Activated effector memory CD4-positive, alpha-beta T cell treated with anti-CD3 and anti-CD28 coated beads, Interleukin-2, amount 50 U/mL, for 16 hours (primary cell): ENCODE data around the gene KLF11.

Experiments
- DNase-seq: peaks from one replicate; pipeline ENCODE4 v3.0.0-alpha.2; 2020

The KLF11 gene

DNA sequence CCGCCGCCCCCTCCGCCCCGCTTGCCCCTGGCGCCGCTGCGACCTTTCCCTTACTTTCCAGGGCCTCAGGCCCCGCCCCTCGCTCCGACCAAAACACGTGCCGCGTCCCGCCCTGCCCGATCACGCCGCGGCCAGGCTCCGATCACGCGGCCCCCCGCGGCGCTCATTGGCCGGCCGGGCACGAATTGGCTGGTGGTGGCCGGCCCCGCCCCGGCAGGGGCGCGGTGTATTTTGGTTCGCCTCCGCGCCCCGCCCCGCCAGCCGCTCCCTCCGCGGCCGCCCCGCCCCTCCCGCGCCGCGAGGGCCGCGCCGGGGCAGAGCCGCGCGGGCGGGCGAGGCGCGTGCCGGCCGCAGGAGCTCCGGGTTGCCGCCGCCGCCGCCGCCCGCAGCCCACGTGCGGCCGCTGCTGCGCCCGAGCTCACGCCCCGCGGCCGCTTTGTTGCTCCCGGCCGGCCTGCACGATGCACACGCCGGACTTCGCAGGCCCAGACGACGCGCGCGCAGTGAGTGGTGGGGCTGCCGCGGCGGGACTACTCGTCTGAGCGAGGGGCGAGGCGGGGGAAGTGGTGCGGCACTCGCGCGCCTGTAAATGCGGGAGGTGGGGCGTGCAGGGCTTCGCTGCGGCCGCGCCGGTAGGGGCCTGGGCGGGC, at the start of gene KLF11:
TSS of gene KLF11 (plus strand) at position 295 of the 650 bp plus-strand sequence. CDS start at position 462, 167 bp downstream.
- DNase-seq: peak; percentile 94

DNA sequence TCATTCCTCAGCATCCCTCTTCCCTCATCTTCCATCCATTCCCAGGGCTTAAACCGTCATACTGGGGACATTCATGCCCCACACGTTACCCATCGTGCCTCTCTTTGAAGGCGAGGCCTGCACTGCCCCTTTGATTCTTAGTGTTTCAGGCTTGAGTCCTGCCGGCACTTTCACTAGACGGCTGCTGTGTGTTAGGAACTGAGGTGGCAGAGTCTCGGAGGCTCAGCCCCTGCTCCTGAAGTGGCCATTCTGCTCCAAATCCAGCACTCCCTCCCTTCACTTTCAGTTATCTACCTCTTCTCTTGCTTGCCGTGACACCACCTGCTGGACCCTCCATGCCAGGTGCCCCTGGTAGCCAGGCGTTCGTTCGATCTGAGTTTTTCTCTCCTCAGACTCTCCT, 48.9 kb upstream of the KLF11 start:
- no peak for DNase-seq

DNA sequence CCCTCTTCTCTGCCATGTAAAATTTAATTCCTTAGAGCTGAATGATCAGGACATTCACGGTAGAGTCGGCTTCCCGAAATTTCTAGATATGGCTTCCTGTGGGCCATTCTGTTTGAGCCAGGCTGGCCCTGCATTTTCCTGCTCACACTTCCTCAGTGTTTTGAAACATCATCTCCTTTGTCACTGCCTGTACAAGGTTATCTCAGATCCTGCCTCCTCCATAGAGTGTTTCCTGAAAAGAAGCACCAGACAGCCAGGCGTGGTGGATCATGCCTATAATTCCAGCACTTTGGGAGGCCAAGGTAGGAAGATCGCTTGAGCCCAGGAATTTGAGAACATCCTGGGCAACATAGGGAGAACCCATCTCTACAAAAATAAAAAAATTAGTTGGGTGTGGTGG, 48.3 kb upstream of the KLF11 start:
- DNase-seq: no peak

DNA sequence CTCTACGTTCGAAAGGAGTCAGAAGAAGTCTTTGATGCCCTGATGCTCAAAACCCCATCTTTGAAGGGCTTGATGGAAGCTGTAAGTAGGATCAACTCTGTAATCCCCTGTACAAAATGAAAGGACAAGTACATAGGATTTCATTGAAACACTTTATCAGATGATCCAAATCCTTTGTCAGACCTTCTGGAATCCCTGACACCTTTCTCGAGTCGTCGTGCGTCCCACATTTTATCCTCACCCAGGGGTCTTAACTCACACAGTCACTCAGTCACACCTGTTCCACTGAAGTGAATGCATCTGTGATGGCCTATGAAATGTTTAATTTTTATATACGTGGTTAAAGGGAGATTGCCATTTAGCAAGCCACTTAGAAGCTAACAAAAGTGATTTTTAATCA, 47.0 kb upstream of the KLF11 start:
- no peak for DNase-seq

DNA sequence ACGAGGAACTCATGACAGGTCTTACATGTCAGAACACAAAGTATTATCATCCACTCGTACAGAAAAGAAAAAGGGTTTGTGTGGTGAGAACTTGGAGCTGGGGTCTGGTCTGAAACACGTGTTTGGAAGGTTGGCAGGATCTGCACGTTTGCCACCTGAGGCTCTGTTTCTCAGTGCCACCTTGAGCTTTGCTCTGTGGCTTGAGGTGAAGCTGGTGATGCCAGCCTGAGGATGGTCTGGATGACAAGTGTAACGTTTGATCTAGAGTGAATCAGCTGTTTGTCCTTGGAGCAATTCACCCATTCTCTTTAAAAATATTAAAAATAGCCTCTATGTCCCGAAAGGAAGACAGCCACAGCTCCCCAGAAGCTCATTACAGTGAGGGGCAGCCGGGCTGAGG, 45.4 kb upstream of the KLF11 start:
- DNase-seq: no peak

DNA sequence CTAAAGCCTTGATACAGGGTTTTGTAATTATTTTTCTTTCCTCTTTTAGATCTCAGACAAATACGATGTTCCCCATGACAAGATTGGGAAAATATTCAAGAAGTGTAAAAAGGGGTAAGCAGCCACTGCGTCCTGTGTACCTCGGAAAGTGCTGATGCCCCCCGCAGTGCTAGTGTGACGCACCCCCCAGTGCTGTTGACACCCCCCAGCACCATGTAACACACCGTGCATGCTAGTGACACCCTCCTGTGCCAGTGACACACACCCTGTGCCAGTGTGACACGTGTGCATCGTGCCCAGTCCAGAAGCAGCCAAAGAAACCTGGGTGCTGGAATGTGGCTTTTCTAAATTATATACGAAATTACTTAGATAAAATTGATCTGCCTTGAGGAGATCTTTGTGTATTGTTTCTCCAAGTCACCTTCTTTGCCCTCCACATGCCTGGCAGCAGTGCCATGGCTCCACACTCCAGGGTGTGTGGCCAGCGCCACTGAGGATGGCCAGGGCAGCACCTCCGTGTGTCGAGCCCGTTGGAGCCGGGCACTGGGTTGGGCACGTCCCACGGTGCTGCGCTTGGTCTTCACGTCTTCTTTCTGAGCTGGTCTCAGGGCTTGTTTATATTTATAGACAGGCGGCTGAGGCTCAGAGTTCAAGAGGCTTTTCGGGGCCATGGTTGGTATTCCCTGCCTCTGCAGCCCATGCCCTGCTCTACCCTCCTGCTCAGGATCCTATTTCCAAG, 44.3 kb upstream of the KLF11 start:
- DNase-seq: peak; percentile 60

DNA sequence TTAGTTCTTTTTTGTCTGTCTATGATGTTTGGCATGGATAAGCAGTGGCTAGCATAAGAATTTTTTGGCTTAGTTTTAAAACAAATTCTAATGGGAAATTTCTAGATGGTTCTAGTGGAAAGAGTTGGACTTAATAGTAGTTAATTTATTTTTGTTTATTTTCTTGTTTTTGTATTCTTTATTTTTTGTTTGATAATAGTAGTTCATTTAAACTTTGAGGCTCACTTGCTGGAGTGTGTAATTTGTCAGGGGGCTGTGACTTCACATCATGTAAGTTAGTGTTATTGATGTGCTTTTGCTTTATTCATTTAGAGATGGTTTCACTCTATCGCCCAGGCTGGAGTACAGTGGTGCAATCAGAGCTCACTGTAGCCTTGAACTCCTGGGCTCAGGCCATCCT, 43.7 kb upstream of the KLF11 start:
- no peak for DNase-seq

DNA sequence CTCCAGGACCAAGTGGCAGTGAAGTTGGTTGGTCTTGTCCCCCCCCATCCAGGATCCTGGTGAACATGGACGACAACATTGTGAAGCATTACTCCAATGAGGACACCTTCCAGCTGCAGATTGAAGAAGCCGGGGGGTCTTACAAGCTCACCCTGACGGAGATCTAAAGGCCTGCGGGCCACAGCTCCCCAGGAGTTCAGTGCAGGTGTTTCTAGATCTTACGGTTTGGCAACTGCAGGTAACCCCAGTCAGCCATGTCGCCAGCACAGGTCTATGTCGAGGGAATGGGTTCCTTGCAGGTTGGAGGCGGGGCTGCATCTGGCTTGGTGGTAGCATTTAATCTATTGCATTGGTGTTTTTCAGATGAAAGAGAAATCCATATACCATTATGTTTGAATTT, 42.8 kb upstream of the KLF11 start:
- DNase-seq: peak; percentile 30

DNA sequence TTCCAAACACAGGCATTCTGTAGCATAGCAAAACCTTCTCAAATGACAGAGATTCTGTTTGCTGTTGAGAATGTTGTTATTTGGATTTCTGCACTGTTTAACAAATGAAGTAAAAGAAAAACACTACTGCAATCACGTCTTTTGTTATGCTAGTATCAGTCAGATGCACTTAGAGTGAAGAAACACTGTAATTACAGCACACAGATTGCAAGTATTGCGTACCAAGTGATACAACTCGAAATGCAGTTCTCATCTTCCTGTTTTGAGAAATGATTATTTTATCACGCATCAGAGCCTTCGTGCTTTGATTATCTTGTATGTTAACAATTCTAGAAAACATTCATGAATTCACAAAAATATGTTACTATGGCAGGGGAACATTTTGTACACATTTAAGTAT, 41.8 kb upstream of the KLF11 start:
- DNase-seq: no peak

DNA sequence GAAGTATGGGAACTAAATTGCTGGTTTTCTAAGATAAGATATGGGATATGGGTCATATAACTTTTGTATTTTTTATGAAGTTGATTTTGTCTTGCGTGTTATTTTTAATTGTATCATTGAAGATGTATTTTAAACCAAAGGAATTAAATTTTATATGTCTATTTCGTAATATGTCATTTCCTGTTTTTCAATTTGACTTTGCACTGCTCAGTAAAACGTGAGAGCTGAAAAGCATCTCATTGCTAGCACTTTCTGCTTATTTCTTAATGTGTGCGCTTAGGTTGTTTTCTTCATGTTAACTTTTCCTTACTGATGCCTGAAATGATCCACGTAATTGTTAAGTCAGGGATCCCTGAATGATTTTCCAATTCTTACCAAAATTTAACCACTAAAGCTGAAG, 41.2 kb upstream of the KLF11 start:
- no peak for DNase-seq

DNA sequence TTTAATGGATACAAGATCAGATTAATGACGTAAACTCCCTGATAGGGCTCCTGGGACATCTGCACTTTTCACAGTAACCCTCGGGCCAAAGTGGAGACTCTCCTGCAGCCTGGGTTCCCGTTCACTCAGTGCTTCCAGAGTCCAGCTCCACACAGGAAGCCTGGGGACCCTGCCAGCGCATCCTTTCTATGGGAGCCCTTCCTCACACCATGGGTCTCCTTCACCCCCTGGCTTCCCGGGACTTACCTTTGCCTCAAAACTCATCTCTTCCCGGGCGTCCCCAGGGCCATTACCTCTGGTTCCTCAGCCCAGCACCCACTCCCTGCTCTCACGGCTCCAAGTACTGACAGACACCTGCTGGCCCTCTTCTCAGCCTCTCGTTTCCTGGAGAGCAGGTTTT, 40.7 kb upstream of the KLF11 start:
- peak; percentile 44 for DNase-seq

DNA sequence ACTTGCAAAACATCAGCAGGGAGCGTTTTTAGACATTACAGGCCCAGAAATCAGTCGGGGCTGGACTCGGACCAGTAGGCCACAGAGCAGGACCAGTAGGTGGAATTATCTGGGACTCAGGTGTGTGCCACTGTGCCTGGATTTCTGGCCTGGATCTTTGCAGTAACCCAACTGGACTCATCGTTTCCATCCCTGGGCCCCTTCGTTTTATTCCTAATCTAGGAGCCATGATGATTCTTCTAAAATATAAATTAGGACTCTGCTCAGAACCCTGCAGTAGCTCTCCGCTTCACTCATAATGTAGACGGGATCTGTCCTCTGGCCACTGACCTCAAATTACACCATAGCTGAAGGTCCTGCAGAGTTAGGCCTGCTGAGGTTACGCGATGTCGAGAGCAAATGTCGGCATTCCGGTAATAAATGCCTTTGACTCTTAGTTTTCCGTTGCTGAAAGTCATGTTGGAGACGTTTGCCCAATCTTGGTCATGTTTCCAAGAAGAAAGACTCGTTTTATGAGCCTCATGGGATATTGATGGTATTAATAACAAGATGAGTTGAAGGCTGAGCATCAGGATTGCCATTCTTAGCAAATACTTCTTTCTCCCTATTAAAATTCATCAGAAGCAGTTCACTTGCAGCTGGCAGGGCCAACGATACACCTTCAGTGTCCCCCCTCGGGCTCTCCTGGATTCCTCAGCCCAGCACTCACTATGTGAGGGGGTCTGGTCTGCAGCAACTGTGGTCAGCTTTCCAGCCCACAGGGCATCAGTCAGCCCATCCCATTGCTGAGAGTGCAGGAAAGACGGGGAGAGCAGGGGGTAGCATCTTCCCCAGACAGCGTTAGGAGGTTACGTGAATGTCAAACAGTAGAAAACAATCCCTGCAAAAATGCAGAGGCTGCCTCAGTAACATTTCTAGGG, 39.9 kb upstream of the KLF11 start:
- peak; percentile 49 for DNase-seq

DNA sequence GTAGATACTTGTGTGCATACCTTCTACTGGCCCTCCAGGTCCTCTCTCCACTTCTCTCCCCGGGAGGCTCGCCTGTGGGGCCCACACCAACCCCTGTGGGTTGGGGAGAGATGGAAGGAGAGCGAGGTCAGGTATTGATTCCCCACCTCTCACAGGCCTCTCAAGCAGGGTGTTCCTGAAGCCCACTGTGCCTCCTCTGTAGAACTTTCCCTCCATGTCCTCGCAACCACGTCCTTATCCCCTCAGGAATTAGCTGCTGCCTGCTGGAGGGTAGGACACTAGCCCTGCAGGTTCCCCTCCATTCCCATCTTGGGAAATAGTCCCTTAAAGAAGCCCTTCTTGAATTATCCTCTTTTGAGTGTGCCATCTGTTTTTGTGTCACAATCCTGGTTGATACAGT, 38.9 kb upstream of the KLF11 start:
- DNase-seq: peak; percentile 24

DNA sequence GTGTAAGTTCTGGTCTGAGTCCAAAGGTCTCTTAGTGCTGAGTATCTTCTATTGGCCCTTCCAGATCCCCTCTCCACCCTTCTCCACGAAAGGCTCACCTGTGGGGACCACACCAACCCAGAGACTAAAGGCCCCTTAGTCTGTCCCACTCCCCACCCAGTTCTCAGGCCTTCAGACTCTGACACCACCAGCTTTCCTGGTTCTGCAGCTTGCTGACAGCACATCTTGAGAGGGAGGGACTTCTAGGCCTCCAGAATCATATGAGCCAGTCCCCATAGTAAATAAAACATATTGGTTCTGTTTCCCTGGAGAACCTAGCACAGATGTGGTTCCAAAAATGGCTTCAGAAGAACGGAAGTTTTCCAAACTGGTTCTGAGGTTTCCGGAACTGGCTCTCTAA, 38.5 kb upstream of the KLF11 start:
- peak; percentile 24 for DNase-seq

DNA sequence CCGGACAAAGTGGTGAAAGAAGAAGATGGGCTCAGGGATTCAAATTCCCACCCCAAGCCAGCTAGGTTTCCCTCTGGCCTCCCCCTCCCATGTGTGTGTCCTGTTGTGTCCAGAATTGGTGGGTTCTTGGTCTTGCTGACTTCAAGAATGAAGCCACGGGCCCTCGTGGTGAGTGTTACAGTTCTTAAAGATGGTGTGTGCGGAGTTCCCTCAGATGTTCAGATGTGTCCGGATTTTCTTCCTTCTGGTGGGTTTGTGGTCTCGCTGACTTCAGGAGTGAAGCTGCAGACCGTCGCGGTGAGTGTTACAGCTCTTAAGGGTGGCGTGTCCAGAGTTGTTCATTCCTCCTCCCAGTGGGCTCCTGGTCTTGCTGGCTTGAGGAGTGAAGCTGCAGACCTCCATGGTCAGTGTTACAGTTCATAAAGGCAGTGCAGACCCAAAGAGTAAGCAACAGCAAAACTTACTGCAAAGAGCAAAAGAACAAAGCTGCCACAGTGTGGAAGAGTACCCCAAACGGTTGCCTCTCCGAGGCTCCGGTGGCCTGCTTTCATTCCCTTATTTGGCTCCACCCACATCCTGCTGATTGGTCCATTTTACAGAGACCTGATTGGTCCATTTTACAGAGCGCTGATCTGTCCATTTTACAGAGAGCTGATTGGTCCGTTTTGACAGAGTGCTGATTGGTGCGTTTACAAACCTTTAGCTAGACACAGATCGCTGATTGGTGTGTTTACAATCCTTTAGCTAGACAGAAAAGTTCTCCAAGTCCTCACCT, 37.7 kb upstream of the KLF11 start:
- DNase-seq: peak; percentile 28

DNA sequence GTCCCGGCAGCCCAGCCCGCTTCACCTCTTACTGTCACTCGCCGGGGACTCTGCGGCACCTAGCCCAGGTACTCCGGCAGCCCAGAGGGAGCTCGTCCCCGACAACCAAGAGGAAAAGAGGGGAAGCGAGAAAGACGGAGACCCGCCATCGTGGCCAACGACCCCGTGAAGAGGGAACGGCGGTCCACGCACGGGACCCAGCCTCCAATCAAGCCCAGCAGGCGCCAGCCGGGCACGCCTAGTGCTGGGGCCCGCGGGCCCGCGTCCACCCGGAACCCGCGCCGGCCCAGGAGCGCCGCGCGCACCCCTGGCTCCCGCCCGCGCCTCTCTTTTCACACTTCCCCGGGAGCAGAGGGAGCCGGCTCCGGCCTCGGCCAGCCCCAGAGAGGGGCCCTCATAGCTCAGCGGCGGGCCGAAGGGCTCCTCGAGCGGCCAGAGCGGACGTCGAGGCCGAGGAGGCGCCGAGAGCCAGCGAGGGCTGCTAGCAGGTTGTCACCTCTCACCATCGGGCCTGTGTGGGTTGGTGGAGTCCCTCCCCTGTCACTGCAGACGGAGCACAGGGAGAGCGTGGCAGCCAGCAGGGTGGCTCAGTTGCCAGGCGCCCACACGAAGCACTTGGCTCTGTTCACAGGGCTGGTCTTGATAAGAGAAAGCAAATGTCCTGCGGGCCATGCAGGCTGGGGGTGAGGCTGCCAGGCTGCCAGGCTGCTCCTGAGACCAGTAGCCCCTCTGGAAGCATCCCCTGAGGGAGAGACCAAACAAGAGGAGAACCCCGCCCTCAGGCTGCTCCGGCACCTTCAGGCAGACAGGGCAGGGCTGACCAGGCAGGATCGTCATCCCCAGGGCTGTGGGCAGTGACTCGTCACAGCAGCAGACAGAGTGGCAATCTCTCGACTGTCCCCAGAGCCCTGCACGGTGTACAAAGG, 36.9 kb upstream of the KLF11 start:
- DNase-seq: peak; percentile 61

DNA sequence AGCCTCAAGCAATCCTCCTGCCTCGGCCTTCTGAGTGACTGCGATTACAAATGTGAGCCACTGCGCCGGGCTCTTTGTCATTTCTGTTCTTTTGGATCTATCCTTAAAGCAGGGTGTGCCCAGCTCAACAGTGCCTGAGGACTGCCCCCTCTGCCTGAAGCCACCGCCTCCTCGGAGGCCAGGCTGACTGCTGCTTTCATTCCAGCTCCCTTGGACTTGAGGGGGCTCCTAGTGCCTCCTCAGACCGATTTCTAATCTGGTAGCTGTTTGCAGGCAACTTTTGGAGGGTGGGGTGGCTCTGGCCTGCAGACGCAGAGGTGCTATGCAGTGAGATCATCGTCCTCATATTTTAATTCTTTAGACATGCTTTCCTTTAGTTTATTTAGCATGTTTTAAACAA, 35.9 kb upstream of the KLF11 start:
- peak; percentile 38 for DNase-seq

DNA sequence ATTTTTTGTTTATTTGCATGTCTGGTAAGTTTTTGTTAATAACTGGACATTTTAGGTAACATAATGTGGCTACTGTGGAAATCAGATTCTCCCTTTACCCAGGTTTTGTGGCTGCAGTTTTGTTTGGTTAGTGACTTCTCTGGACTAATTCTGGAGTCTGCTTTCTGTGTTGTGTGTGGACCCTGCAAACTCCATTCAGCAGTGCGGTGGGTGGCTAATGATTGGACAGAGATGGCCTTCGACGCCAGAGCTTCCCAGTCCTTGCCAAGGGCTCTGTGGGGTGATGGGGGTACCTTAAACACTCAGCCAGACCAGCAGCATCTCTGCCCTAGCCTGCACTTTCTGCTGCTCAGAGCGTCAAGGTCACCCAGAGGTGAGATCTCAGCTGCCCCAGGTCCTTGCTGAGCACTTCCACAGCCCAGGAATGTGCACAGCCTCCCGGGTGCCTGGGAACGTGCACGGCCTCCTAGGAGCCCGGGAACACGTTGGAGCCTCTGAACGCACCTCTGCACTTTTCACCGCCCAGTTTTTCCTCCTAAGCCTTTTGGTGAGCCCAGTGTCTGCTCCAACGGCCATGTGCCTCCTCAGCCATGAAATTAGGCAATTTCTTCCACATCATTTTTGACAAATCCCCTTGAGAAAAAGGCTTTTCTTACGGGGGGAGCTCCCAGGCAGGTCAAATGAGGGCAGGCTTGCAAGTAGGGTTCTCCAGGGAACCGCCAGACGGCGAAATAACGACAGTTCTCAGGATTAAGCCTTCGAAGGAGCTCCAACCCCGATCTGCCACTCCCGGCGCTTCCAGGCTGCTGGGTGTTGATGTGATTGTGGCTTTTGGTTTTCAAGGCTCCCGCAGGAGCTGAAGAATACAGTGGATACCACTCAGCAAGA, 35.2 kb upstream of the KLF11 start:
- DNase-seq: peak; percentile 30

DNA sequence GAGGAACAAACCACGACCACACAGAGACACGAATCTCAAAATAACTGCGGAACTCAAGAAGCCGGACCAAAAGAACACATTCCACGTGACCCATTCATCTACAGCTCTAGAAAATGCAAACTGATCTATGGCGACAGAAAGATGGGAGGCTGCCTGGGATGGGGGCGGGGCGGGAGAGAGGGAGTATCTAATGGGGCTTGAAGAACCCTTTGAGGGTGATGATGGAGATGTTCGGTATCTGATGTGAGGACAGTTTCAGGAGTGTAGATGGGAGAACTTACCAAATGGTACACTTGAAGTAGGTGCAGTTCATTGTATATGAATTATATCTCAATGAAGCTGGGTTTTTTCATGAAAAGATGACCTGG, 34.6 kb upstream of the KLF11 start:
- peak; percentile 37 for DNase-seq

DNA sequence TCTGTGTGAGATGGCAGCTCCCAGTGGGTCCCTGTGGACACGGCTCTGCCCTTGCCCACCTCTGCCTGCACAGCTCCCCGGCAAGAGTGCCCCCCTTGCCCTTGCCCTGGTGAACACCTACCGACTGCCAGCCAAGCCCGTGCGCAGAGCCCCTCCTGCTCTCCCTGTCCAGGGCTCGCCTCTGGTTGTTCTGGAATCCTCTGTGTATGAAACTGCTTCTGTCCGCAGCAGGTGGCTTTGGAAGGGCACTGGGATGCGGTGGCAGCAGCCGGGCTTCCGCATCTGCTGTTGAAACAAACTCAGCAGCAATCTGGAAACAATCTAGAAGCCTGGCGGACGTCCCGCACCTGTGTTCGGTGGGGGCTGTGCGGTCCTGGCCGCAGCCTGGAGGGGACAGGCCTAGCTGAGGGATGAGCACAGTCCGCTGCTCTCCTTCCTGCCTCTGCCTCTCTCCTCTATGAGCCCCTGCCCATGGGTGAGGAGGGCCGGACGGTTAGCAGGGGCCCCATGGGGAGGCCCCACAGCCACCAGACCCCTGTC, 34.0 kb upstream of the KLF11 start:
- peak; percentile 57 for DNase-seq
